Anterior cingulate cortex (tissue), 58 donors: ENCODE results near the gene PTMS.

Experiments used
- DNase-seq, 58 donors: peaks; one replicate each; lab custom pipeline; 2025; lab: John Stamatoyannopoulos, UW

The PTMS gene

DNA sequence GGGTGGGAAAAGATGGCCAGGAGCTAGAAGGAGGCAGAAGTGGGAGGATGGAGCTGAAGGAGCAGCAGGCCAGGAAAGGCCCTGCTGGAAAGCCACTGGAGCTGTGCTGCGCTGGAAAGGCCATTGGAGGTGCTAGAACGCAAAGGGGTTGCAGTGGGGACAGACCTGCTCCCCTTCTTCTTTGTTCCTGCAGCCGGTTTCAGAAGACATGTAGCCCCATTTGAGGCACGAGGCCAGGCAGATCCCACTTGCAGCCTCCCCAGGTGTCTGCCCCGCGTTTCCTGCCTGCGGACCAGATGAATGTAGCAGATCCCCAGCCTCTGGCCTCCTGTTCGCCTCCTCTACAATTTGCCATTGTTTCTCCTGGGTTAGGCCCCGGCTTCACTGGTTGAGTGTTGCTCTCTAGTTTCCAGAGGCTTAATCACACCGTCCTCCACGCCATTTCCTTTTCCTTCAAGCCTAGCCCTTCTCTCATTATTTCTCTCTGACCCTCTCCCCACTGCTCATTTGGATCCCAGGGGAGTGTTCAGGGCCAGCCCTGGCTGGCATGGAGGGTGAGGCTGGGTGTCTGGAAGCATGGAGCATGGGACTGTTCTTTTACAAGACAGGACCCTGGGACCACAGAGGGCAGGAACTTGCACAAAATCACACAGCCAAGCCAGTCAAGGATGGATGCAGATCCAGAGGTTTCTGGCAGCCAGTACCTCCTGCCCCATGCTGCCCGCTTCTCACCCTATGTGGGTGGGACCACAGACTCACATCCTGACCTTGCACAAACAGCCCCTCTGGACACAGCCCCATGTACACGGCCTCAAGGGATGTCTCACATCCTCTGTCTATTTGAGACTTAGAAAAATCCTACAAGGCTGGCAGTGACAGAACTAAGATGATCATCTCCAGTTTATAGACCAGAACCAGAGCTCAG lies 53.2 kb downstream of the PTMS start:
- DNase-seq, result no peak

- DNase-seq, result no peak
Measured at GRCh38 chr12:6820166-6820565, 54.0 kb downstream of the PTMS start.
